Gastrocnemius medialis (tissue), 4 donors: ENCODE measurements around the gene SMARCD3.

Source experiments
- POLR2A ChIP-seq, 2 donors: fragments of 450-650 bp; IDR thresholded peaks; one replicate each; pipeline ENCODE4 v1.6.1; 2017; ENCODE audit warnings: antibody characterized with exemption in 2 of 2, mild to moderate bottlenecking in 2 of 2, moderate library complexity in 2 of 2
- TF ChIP-seq, protein P1 (sequence below), 5 experiments: fragments of 450-650 bp in 3 of 5; fragments of 200-600 bp in 2 of 5; sonication (generic) in 2 of 5; IDR thresholded peaks in 4 of 5; conservative IDR thresholded peaks in 1 of 5; 1 replicate in 4 of 5; 2 replicates in 1 of 5; pipeline ENCODE4 v1.5.1; 2016 to 2019; ENCODE audit warnings: antibody characterized with exemption in 5 of 5, mild to moderate bottlenecking in 3 of 5, moderate library complexity in 3 of 5

DNA sequence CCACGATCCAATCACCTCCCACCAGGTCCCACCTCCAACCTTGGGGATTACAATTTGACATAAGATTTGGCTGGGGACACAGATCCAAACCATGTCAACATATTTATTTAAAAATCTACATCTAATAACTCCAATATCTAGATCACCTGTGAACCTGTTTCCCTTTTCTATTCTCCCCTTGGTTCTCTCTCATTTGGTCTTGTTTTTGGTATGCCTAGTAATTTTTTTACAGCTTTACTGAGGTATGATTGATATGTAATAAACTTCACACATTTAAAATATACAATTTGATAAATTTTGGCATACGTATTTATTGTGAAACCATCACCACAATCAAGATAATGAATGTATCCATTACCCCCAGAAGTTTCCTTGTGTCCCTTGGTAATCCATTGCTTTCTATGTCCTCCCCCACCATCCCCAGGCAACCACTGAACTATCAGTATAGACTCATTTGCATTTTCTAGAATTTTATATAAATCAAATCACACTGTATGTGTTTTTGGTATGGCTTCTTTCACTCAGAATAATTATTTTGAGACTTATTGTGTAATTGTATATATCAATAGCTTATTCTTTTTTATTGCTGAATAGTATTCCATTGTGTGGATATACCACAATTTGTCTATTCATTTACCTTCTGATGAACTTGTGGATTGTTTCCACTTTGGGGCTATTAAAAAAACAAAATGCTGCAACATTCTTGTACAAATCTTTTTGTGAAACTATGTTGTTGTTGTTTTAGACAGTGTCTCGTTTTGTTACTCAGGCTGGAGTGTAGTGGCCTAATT lies 47.9 kb upstream of the SMARCD3 start:
- no peak for TF ChIP-seq POLR2A (IDR thresholded peaks at IDR 0.05)
- TF ChIP-seq, protein P1, sequence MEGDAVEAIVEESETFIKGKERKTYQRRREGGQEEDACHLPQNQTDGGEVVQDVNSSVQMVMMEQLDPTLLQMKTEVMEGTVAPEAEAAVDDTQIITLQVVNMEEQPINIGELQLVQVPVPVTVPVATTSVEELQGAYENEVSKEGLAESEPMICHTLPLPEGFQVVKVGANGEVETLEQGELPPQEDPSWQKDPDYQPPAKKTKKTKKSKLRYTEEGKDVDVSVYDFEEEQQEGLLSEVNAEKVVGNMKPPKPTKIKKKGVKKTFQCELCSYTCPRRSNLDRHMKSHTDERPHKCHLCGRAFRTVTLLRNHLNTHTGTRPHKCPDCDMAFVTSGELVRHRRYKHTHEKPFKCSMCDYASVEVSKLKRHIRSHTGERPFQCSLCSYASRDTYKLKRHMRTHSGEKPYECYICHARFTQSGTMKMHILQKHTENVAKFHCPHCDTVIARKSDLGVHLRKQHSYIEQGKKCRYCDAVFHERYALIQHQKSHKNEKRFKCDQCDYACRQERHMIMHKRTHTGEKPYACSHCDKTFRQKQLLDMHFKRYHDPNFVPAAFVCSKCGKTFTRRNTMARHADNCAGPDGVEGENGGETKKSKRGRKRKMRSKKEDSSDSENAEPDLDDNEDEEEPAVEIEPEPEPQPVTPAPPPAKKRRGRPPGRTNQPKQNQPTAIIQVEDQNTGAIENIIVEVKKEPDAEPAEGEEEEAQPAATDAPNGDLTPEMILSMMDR (IDR thresholded peaks at IDR 0.05 in 4 of 5, conservative IDR thresholded peaks at IDR 0.05 in 1 of 5) = no peak
